ENCODE data around the gene GNG7.
"Not testable (repeated sequence)": the region's sequence is repeated elsewhere in the genome, so short reads cannot be mapped to it uniquely, and the experiment has no call there.

The GNG7 gene

DNA sequence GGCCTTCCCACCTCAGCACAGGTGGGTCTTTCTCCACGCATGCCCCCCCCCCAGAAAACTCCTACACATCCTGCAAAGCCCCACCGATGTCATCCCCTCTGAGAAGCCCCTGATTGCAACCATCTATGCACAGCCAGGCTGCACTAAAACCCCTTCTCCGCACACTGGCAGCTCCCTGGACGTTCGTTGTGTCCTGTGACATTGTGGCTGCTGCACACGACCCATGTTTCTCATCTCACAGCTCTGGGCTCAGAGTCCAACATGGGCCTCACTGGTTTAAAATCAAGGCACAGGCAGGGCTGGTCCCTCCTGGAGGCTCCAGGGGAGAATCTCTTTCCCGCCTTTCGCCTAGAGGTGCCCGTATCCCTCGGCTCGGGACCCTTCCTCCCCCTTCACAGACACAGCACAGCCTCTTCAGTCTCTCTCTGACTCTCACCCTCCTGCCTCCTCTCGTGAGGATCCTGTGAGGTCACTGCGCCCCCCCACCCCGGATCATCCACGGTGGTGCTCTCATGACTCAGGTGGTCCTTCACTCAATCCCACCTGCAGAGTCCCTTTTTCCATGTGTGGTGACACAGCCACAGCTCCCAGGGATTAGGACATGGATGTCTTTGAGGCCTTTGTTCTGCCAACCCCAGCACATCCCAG lies 155.3 kb downstream of the GNG7 start:
- Histone ChIP-seq H3K27ac (ENCODE audit: low read length) (no peak overlapping the region), H3K4me1 (ENCODE audit: control insufficient read depth, insufficient read depth, low read length) (peaks cover 46% of the 10 kb centered on the region), H3K36me3 (ENCODE audit: control insufficient read depth in 2 of 2, insufficient read depth in 2 of 2, low read length in 2 of 2) (no peaks in the 10 kb centered on the region), H3K27me3 (ENCODE audit: control insufficient read depth in 1 of 2, insufficient read depth in 2 of 2, low read length in 2 of 2) (no peaks in the 10 kb centered on the region), H3K9me3 (ENCODE audit: control insufficient read depth in 2 of 2, low read length in 2 of 2) (no peaks in the 10 kb centered on the region), H3K4me3 (ENCODE audit: low read length in 2 of 2) (no peak overlapping the region), H3K9ac (ENCODE audit: low read length in 2 of 2) (no peak overlapping the region)

DNA sequence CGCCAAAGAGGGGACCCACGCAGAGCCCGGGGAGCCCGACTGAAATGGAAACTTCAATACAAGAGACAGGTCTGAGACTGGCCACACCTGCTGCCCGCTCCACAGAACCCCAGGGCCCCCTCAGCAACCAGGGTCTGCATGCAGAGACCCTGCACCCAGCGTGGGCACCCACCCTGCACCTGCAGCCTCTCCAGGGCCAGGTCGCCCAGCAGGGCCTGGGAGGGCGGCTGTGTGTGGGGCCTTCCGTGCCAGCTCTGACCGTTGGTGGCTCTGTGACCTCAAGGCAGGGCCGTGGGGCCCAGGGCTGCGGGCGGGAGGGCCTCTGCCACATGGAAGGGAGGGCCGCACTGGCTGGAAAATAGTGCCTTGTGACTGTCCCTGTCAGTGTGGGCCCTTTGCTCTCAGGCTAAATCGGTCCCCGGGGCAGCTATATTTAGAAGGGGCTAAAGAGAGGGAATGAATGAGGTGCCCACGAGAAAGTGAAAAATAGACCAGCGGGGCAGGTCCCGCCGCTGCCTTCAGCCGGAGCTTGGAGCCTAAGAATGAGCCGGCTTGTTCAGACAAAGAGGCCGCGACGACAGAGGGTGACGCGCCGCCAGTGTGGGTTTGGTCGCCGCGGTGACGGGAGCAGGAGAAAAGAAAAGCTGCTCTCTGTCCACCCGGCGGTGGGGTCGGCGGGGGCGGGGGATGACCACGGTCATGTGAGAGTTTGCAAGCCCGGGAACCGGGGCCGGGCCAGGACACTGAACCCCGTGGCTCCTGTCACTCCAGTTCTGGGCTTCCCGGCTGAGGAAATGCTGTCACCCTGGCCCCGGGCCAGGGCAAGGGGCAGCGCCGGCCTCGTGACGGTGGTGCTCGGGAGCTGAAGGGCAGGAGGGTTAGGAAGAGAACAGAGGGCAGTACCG lies 156.1 kb downstream of the GNG7 start:
- Histone ChIP-seq H3K4me3 (ENCODE audit: low read length in 2 of 2) (no peak overlapping the region), H3K9ac (ENCODE audit: low read length in 2 of 2) (peak overlapping the region; percentile 6 to 36), H3K36me3 (ENCODE audit: control insufficient read depth in 2 of 2, insufficient read depth in 2 of 2, low read length in 2 of 2) (no peaks in the 10 kb centered on the region), H3K4me1 (ENCODE audit: control insufficient read depth, insufficient read depth, low read length) (peaks cover 53% of the 10 kb centered on the region), H3K27ac (ENCODE audit: low read length) (peak overlapping the region; percentile 64), H3K27me3 (ENCODE audit: control insufficient read depth in 1 of 2, insufficient read depth in 2 of 2, low read length in 2 of 2) (no peaks in the 10 kb centered on the region), H3K9me3 (ENCODE audit: control insufficient read depth in 2 of 2, low read length in 2 of 2) (no peaks in the 10 kb centered on the region)

- not testable (repeated sequence) for H3K27me3 ChIP-seq (ENCODE audit: control insufficient read depth in 1 of 2, insufficient read depth in 2 of 2, low read length in 2 of 2); H3K4me3 ChIP-seq (ENCODE audit: low read length in 2 of 2); H3K9me3 ChIP-seq (ENCODE audit: control insufficient read depth in 2 of 2, low read length in 2 of 2); H3K36me3 ChIP-seq (ENCODE audit: control insufficient read depth in 2 of 2, insufficient read depth in 2 of 2, low read length in 2 of 2)
- Histone ChIP-seq H3K4me1 (ENCODE audit: control insufficient read depth, insufficient read depth, low read length) (peaks cover 58% of the 10 kb centered on the region), H3K9ac (ENCODE audit: low read length in 2 of 2) (peak overlapping the region in 1 of 2 donors; percentile 22), H3K27ac (ENCODE audit: low read length) (peak overlapping the region; percentile 96)
Observed at GRCh38 chr19:2545416-2546127, 156.9 kb downstream of the GNG7 start.

GRCh38 chr19:2544576-2545415 lies 157.7 kb downstream of the GNG7 start:
- peaks cover 61% of the 10 kb centered on the region for H3K4me1 ChIP-seq (ENCODE audit: control insufficient read depth, insufficient read depth, low read length)
- peak overlapping the region; percentile 96 for H3K27ac ChIP-seq (ENCODE audit: low read length)
- no peaks in the 10 kb centered on the region for H3K27me3 ChIP-seq (ENCODE audit: control insufficient read depth in 1 of 2, insufficient read depth in 2 of 2, low read length in 2 of 2)
- no peak overlapping the region for H3K4me3 ChIP-seq (ENCODE audit: low read length in 2 of 2)
- H3K36me3 ChIP-seq (ENCODE audit: control insufficient read depth in 2 of 2, insufficient read depth in 2 of 2, low read length in 2 of 2), result no peaks in the 10 kb centered on the region
- H3K9me3 ChIP-seq (ENCODE audit: control insufficient read depth in 2 of 2, low read length in 2 of 2), result no peaks in the 10 kb centered on the region
- peak overlapping the region; percentile 51 to 89 for H3K9ac ChIP-seq (ENCODE audit: low read length in 2 of 2)

DNA sequence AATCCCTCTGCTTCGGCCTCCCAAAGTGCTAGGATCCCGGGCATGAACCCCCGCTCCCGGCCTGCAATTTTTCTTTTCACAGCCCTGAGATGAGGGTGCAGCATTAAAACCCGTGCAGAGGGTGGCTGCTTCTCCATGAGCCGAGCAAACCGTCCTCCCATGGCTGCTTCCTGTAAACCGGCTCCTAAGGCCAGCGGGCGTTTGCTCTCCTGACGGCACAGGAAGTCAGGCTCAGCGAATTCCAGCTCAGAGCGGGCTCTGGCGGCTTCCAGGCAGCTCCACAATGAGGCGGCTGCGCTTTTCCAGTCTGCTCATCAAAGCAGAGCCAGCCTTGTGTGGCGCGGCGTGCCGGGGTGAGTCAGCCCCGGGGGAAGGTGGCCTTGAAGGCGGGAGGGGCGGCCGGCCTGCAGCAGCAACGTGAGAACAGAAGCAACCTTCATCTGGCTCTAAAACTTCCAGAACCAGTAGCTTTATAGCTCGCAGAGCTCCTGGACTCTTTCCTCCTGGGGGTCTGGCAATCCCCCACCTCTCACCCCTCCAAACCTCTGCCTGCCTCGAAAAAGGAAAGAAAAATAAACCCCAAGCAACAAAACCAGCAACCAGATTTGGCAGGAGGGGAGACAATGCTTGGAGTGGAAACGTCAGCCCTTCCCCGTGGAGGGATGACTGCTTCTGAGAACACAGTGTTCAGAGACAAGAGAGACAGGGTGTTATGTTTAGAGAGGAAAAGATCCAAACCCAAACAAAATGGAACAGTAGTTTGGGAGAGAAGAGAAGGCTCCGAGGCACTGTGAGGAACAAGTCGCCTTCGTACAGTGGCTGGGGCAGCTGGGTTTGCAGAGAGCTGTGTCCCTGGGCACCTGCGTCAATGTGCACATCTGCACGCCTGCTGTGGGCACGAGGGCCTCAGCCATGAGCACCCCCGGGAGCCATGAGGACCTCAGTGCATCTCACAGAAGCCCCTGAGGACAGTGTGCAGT lies 158.7 kb downstream of the GNG7 start:
- no peaks in the 10 kb centered on the region for H3K9me3 ChIP-seq (ENCODE audit: control insufficient read depth in 2 of 2, low read length in 2 of 2)
- no peaks in the 10 kb centered on the region for H3K36me3 ChIP-seq (ENCODE audit: control insufficient read depth in 2 of 2, insufficient read depth in 2 of 2, low read length in 2 of 2)
- H3K27me3 ChIP-seq (ENCODE audit: control insufficient read depth in 1 of 2, insufficient read depth in 2 of 2, low read length in 2 of 2), result no peaks in the 10 kb centered on the region
- peaks cover 61% of the 10 kb centered on the region for H3K4me1 ChIP-seq (ENCODE audit: control insufficient read depth, insufficient read depth, low read length)
- peak overlapping the region; percentile 96 for H3K27ac ChIP-seq (ENCODE audit: low read length)
- H3K9ac ChIP-seq (ENCODE audit: low read length in 2 of 2), result peak overlapping the region; percentile 66 to 89
- peak overlapping the region; percentile 40 to 63 for H3K4me3 ChIP-seq (ENCODE audit: low read length in 2 of 2)

DNA sequence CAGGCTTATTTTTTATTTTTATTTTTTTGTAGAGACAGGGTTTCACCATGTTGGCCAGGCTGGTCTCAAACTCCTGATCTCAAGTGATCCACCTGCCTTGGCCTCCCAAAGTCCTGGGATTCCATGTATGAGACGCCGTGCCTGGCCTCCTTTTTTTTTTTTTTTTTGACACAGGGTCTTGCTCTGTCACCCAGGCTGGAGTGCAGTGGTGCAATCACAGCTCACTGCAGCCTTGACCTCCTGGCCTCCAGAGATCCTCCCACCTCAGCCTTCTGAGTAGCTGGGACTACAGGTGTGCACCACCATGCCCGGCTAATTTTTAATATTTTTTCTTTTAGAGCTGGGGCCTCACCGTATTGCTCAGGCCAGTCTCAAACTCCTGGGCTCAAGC lies 159.4 kb downstream of the GNG7 start:
- Histone ChIP-seq H3K27ac (ENCODE audit: low read length) (peak overlapping the region; percentile 96), H3K4me3 (ENCODE audit: low read length in 2 of 2) (peak overlapping the region; percentile 40 to 63), H3K4me1 (ENCODE audit: control insufficient read depth, insufficient read depth, low read length) (peaks cover 61% of the 10 kb centered on the region), H3K9ac (ENCODE audit: low read length in 2 of 2) (peak overlapping the region; percentile 66 to 89)
- H3K27me3 ChIP-seq (ENCODE audit: control insufficient read depth in 1 of 2, insufficient read depth in 2 of 2, low read length in 2 of 2); H3K9me3 ChIP-seq (ENCODE audit: control insufficient read depth in 2 of 2, low read length in 2 of 2); H3K36me3 ChIP-seq (ENCODE audit: control insufficient read depth in 2 of 2, insufficient read depth in 2 of 2, low read length in 2 of 2): not testable (repeated sequence)

DNA sequence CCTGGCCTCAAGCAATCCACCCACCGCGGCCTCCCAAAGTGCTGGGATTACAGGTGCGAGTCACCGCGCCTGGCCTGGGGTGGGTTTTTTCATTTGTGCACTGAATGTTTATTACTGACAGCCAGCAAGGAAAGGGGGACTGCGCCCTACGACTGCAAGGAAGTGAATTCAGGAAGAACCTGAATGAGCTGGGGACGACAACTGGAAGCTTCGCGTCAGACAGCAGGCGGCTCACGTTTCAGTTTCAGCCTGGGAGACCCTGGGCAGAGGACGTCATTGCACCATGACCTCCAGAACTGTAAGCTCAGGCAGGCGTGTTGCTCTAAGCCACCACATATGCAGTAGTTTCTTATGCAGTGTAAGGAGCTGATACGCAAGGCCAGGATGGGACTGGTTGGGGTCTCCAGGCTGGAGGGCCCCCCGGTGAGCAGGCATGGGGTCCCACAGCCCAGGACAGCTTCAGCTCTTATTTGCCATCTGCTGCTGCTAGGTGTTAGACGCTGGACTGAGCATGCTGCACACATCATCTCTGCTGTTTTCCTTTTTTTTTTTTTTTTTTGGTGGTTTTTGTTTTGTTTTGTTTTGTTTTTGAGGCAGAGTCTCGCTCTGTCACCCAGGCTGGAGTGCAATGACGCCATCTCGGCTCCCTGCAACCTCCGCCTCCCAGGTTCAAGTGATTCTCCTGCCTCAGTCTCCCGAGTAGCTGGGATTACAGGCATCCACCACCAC lies 160.0 kb downstream of the GNG7 start:
- H3K27me3 ChIP-seq (ENCODE audit: control insufficient read depth in 1 of 2, insufficient read depth in 2 of 2, low read length in 2 of 2), result no peaks in the 10 kb centered on the region
- H3K4me3 ChIP-seq (ENCODE audit: low read length in 2 of 2), result peak overlapping the region; percentile 22 to 27
- no peaks in the 10 kb centered on the region for H3K36me3 ChIP-seq (ENCODE audit: control insufficient read depth in 2 of 2, insufficient read depth in 2 of 2, low read length in 2 of 2)
- H3K4me1 ChIP-seq (ENCODE audit: control insufficient read depth, insufficient read depth, low read length), result peaks cover 59% of the 10 kb centered on the region
- peak overlapping the region; percentile 96 for H3K27ac ChIP-seq (ENCODE audit: low read length)
- H3K9me3 ChIP-seq (ENCODE audit: control insufficient read depth in 2 of 2, low read length in 2 of 2), result no peaks in the 10 kb centered on the region
- peak overlapping the region; percentile 42 to 89 for H3K9ac ChIP-seq (ENCODE audit: low read length in 2 of 2)

GRCh38 chr19:2540646-2541454 lies 161.6 kb downstream of the GNG7 start:
- peaks cover 53% of the 10 kb centered on the region for H3K4me1 ChIP-seq (ENCODE audit: control insufficient read depth, insufficient read depth, low read length)
- H3K27ac ChIP-seq (ENCODE audit: low read length), result peak overlapping the region; percentile 96
- H3K4me3 ChIP-seq (ENCODE audit: low read length in 2 of 2), result peak overlapping the region; percentile 27 to 67

More at GRCh38 chr19:2540646-2541454, 161.6 kb downstream of the GNG7 start:
- Histone ChIP-seq H3K9me3 (ENCODE audit: control insufficient read depth in 2 of 2, low read length in 2 of 2) (no peaks in the 10 kb centered on the region), H3K9ac (ENCODE audit: low read length in 2 of 2) (peak overlapping the region; percentile 71 to 89), H3K36me3 (ENCODE audit: control insufficient read depth in 2 of 2, insufficient read depth in 2 of 2, low read length in 2 of 2) (no peaks in the 10 kb centered on the region), H3K27me3 (ENCODE audit: control insufficient read depth in 1 of 2, insufficient read depth in 2 of 2, low read length in 2 of 2) (no peaks in the 10 kb centered on the region)
